GM20431 (cell line): ENCODE measurements around the gene GREM1.

Experiments
- in situ Hi-C: fragments of 300-500 bp; cut with MseI, MboI; formaldehyde crosslinking; loops from one replicate; pipeline ENCODE4 v1.15.0; 2020; ENCODE audit warnings: low sequenced_read_pairs; ENCODE audit not compliant: unreplicated experiment

Gene GREM1

DNA sequence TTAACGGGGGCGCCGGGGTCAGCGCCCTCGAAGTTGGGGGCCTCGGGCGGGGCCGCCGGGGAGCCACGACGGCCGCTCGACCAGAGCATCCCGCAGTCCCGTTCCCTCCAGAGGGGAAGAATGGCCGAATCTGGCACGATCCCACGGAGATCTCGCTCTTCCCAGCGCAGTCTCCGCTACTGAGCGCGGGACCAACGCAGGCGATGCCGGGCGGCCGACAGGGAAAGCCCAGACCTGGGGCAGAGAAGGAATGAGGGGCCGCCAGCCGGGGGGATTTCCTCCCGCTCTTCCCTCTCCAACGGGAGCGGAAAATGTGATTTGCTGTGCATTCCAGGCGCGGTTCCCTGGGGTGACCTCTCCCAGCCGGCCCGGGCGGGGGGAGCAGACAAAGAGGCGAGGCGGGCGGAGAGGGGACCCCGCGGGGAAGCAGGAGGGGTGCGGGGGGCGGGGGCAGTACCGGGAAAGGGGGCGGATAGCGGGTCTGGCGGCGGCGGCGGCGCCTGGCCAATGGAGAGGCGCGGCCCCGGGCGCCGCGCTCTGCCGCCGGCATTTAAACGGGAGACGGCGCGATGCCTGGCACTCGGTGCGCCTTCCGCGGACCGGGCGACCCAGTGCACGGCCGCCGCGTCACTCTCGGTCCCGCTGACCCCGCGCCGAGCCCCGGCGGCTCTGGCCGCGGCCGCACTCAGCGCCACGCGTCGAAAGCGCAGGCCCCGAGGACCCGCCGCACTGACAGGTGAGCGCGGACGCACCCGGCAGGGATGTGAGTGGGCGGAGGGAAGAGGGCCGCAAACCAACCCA, at the start of gene GREM1:
Gene GREM1, plus strand, starts transcription at position 579 of the 801 bp plus-strand sequence. CDS start 12,687 bp downstream, outside the sequence.
- in situ Hi-C loops: no loop called here

DNA sequence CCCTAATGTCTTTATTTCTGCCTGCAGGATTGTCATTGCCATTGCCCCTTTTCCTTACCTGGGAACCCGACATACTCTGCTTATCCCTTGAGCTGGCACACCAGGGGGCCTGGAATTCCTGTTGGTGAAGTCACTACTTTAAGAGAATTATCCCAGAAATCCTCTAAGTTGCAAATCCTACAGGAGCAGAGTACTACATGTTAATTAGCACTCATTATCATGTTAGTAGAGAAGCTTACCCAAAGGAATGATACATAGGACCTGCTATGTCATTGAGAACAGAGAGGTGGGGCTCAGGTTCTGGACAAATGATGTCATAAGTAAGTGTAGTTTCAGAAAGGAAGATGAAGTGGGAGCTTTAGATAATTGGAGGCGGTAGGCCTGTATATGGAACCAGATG, 48.9 kb upstream of the GREM1 start:
- in situ Hi-C loops: loop anchor here (25.0 kb wide), 2 partner anchors 168 to 318 kb away; no protein-coding TSS in a partner anchor

DNA sequence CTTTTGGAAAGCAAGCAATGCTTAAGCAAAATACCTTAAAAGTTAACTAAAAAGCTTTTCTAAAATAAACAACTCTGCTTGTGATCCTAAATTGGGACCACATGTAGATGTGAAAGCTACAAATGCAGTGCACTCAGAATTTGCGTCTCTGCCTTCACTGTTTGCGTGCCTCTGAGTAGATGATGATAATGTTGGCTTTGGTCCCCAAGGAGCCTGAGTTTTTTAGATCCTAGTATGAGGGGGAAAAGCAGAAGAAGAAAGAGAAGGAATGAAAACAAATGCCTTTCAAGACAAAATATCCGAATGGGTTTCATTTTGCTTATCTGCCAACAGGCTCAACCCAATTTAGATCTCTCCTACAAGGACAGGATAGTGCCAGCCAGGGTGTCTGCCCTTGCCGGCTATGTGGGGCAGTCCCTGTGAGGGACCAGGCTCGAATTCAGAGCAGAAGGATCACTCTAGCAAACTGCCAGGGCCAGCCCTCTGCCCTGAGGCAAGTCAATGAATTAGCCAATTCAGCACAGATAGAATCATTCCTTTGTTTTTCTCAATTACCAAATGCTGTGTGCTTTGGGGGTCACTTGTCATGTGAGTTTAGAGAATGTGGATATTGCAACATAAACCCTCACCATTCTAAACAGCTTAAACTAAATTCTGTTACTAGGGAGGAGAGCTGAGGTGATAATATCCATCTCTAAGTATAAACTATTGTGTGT, 47.8 kb upstream of the GREM1 start:
- in situ Hi-C loops: loop anchor here (25.0 kb wide), 2 partner anchors 167 to 317 kb away; no protein-coding TSS in a partner anchor

DNA sequence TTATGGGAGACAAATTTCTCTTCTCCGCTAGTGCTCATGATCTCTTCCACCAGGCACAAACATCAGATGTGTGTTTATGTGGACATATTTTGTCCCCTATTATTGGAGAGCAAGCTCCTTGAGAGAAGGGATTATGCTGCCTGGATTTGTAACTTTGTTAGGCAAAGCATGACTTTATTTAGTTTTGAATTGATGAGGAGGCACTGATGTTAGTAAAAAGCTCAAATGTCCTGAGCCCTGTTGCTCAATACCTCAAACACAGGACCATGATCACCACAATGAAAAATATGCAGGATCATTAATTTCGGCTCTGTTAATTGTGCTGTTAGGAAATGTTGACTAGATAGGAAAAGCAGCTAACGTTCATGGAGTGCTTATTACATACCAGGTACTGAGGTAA, 47.2 kb upstream of the GREM1 start:
- in situ Hi-C loops: loop anchor here (25.0 kb wide), 2 partner anchors 167 to 317 kb away; no protein-coding TSS in a partner anchor

DNA sequence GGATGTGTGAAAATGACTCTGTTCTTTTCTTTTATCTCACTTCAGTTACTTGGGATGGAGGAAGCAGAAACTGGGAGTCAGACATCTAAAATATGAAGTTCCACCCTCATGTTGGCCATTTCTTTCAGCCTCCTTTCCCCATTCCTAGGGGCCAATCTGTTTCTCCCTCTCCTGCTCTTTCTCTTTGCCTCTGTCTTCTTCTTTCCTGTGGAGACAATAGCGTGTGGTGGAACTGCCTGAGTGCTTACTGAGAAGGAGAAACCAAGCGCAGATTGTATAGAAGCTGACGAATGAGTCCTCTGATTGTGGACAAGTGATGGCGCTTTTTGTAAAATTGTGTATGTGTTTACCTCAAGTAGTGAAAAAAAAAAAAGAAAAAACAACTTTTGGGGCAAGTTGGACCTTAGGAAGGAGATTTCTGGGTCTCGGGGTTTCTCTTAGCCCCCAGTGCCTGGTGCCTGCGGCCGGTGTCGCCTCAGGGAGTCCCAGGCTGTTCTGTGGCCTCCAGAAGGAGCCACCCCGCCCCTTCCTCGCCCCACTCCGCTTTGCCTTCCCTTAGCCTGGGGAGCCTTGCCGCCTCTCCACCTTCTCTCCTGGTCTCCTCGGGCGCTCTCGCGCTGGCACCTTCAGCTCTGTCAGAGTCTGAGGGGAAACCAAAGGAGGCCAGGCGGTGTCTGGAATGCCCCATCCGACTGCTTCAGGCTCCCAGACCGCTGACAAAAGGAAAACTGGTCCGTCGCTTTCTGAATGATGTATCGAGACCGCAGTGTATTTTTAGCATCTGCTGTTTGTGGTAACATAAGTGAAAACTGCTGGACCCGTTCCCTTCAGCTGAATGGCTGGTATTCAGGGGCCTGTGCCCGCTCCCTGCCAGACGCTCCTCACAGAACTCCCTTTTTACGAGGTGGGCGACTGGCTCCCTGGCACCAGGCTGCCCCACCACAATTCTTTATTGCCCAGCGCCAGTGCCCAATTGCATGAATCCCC, 46.2 kb upstream of the GREM1 start:
- in situ Hi-C loops: loop anchor here (25.0 kb wide), 2 partner anchors 166 to 316 kb away; no protein-coding TSS in a partner anchor

DNA sequence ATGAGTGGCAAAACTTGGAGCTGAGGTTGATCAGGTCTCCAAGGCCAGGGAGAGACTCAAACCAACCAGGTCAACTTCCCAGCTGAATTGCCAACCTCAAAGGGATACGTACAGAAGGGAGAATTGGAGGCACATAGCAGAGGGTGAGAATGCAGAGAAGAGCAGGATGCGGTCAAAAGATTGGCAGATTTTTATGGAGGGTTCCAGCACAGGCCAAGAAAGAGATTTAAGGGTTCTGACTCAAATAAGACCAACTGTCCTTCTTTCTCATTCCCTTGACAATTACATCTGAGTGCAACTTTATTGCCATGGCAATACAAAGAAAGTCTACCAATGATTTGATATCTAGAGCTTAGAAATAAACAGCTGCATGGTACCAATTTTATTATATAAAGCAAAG, 43.1 kb upstream of the GREM1 start:
- in situ Hi-C loops: loop anchor here (25.0 kb wide), 2 partner anchors 163 to 313 kb away; no protein-coding TSS in a partner anchor

DNA sequence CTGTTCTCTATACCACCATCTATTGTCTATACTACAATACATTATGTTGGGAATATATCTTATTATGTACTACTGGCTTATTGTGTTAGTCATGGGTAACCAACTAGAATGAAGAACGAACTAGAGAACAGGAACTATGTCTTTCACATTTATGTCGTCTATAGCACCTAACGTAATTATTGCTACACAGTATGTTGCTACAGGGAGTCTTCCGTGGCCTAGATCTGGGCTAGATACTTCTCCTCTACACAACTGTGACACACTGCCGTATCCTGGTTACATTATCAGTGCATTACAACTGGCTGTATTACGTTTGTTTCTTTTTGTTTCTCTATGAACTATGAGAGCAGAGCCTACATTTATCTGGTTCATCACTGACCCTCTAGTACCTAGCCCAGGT, 42.3 kb upstream of the GREM1 start:
- in situ Hi-C loops: no loop called here

DNA sequence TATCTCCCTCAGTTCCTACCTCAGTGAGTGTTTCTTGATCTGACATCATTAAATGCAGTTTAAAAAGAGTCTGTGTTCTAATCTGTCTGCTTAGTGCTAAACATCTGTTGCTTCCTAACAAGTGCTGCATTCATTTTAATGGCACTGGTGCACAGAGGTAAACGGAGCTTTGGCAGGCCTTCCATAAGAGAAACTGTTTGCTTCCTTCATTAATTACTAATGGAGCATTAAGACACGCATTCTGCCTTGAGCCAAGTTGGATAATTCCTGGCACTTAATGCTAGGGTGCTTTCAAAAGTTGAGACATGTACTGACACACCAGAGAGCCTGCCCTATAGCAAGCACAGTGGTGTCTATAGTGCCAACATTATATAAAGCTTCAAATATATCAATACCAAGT, 41.6 kb upstream of the GREM1 start:
- in situ Hi-C loops: no loop called here

DNA sequence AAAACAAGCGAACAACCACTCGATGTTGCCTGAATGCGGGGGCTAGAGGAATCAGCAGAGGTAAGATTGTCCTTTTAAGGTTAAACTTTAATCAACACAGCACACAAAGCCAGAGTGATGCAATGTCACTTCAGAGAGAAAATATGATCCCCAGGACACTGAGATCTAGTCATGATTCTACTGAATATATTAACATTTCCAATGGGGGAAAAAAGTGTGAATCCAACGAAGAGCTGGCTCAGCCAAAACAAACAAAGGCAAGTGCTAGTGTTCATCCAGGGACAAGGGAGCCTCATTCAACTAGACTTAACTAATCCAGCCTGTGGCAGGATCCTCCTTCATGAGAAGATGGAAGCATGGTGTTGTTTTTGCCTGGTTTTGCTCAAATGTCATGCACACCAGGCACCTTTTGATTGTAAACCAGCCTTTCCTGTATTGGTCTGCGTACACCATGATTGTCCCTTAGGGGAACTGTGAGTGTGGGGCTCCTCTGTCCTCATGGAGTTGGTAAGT, 40.5 kb upstream of the GREM1 start:
- in situ Hi-C loops: no loop called here

DNA sequence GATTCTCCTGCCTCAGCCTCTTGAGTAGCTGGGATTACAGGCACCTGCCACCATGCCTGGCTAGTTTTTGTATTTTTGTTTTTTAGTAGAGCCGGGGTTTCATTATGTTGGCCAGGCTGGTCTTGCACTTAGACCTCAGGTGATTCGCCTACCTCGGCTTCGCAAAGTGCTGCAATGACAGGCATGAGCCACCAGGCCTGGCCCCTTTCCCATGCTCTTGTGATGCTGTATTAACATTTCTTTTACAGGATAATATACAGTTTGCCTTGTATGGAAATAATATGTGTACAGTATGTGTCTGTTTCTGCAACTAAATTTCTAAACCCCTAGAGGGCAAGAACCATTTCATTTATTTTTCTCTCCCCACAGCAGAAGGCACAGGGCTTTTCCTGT, 38.5 kb upstream of the GREM1 start:
- in situ Hi-C loops: no loop called here

DNA sequence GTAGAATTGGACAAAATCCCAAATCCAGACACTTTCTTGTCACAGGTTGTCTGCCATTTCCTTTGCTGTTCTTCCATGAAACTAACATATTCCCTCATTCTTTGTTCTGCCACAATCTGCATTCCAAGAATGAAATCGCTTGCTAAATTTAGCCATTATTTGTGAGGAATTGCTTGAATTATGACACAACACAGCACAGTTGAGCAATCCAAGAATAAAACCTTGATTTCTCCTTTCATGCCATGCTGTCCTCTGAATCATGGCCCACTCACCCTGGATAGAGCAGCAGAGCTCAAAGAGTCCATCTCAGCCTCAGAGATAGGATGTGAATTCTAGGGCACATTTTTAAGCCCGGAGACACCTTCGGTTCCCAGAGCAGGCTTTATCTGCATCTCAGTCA, 35.2 kb upstream of the GREM1 start:
- in situ Hi-C loops: no loop called here

DNA sequence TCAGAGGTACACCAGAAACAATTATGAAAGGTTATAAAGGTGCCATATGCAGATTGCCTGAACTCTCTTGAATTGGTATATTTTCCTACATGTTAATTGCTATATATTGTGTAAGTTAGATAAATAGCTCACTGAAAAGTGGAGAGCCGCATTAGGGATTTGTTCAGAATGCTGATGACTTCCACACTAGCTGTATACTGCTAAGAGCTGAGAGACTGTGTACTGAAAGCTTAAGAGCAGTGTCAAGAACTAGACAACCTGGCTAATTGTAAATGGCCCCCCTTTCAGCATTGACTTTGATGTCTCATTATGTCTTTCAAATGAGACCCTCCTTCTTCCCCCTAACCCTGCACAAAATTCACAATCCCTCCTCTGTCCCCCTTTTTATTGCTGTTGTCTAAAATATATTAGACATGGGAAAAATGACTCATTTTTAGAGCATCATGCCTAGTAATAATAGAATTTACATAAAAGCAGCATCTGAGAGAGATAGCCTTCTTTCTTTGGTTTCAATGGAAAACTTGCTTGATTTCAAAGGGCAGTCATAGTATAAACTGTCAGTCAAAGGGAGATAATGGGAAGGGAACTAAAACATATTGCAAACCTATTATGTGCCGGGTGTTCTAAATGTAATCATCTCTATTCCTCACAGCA, 34.7 kb upstream of the GREM1 start:
- in situ Hi-C loops: no loop called here

DNA sequence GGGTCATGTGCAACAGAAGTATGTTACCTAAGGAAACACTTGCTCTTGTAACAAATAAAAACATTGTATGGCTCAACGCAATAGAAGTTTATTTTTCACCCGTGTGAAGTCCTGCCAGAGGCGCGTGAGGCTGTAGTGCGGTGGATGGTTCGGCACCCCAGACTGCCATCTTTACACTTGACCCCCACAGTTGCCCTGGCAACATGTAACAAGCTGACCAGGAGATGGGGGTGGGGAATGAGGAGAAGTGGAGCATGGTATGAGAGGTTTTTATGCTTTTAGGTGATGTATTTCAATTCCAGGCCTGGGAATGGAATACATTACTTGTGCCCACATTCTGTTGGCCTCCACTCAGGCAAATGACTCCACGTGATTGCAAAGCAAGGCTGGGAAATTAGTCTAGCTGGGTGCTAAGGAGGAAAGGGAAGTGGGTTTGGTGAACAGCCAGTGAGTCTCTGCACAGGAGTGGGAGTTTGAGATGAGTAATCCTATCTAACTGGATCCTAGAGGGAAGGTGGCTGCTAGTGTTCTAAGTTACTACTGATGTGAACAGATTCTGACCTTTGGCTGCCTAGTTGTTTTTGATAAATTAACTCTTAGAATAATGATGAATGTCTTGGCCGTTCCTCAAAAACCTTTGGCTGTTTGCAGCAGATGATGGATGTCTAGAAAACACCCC, 33.8 kb upstream of the GREM1 start:
- in situ Hi-C loops: no loop called here

DNA sequence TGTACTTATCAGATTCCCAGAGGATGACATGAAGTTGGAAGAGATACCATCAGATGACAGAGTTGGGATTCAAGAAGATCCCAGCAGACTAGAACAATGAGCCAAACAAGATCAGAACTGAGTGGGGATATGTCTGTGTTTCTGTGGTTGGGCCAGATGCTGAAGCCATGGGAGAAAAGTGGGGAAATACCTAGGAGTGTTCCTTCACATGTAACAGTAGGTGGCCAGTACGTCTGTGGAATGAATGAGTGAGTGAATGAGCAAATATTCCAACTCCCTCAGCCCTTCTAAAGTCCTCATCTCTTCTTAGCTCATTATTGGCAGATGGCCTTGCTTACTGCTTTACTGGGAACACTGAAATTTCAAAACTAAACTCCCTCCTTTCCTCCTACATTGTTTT, 32.2 kb upstream of the GREM1 start:
- in situ Hi-C loops: no loop called here

DNA sequence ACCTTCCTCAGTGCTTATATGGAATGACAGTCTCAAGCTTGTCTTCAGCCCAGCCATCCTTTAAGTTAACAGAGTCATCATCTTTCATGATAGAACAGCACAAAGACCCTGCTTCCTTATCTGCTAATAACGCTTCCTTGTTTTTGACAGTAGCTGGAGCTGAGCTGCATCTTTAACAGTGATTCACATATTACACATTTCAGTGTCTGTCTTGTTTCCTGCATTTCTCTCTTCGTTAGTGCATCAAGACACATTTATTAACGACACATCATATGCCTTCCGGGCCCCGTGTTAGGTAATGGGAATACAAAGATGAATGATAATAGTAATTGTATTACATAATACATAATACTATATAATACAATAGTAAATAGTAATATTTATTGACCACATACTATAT, 30.2 kb upstream of the GREM1 start:
- in situ Hi-C loops: no loop called here

DNA sequence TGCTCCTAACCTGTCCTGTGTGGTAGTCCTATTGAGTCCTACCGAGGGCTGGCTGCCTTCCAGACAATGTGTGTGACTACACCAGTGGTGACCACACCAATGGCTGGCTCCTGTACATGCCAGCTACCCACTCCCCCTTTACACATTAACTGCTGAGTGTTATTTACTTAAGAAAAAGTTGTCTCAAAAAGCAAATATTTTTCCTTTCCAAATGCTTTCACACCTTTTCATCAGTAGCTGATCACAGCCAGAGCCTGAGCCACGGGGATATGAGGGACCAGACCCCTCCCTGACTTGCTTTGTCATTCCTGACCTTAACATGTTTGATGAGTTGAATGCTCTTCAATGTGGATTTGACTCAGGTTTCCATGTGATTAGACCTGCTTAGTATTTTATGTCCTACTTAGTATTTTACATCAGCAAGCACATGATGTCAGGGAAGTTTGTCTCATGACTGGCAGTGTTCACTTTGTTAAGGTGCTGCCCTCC, 29.6 kb upstream of the GREM1 start:
- in situ Hi-C loops: no loop called here

DNA sequence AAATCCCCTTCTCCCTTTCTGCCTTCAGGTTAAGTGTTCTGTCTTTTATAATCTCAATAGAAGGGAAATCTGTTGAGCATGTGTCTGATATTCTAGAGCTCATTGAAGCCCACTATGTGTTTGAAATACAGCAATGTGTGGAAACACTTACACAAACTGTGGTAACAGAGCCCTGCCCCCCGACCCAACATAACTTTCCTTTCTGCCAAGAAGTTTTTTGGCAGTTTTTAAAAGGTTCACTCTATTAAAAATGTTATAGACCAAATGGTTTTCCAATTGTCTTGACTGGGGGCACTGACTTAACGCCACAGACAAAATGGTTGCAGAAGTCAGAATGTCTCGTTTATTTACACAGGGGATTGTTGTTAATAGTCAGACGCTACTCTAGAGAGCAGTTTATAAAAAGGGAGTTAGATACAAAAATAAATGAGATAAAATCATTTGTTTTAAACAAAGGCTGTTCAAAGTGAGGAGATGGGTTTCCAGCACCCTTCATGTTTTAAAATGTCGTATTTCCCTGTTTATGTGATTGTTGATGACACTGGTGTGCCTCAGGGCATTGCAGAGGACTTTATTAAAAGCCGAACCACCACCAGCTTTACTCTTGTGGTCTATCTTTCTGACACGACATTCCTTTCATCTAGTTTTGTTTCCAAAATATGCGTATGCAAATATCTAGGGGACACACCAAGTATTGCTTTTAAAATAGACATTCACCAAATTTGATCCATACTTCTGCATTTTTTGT, 26.7 kb upstream of the GREM1 start:
- in situ Hi-C loops: no loop called here

DNA sequence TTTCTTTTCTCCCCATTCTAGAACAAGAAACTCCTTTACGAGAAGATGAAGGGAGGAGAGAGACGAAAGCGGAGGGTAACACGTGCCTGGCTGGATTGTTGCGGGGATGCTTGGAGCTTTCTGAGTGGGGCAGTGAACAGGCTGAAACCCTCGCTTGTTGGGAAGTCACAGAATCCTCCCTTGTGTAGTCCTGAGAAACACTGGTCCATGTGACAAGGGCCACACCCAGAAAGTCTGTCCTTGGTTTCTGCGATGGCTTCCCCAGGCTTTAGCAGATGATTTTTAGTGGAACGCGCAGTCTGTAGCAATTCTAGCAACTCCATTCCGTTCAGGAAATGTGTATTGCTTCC, 26.1 kb upstream of the GREM1 start:
- in situ Hi-C loops: no loop called here
